Measurements from ENCODE around the gene LSAMP.

Gene LSAMP

GRCh38 chr3:116001151-116001621 is 444.1 kb downstream of the LSAMP start:
- DNase-seq, result no peak

- DNase-seq, result peak; percentile 72
These were observed 445.0 kb downstream of the LSAMP start for GRCh38 chr3:116000311-116000710.

- peak; percentile 87 for DNase-seq
These were observed 445.7 kb downstream of the LSAMP start for GRCh38 chr3:115999613-116000012.

GRCh38 chr3:115999001-115999585 is 446.2 kb downstream of the LSAMP start:
- DNase-seq, result peak; percentile 32

GRCh38 chr3:115996420-115997108 is 448.7 kb downstream of the LSAMP start:
- peak; percentile 30 for DNase-seq

- DNase-seq, result peak; percentile 7
These were observed 454.6 kb downstream of the LSAMP start for GRCh38 chr3:115990669-115991068.

- DNase-seq, result peak; percentile 23
These were observed 455.4 kb downstream of the LSAMP start for GRCh38 chr3:115989684-115990421.

- DNase-seq, result peak; percentile 53
These were observed 458.6 kb downstream of the LSAMP start for GRCh38 chr3:115986555-115987207.

GRCh38 chr3:115982629-115983028 is 462.7 kb downstream of the LSAMP start:
- DNase-seq, result no peak

- DNase-seq, result no peak
These were observed 463.2 kb downstream of the LSAMP start for GRCh38 chr3:115982108-115982507.

- no peak for DNase-seq
These were observed 464.6 kb downstream of the LSAMP start for GRCh38 chr3:115980709-115981108.

- DNase-seq, result peak; percentile 14
These were observed 467.4 kb downstream of the LSAMP start for GRCh38 chr3:115977866-115978265.

GRCh38 chr3:115975796-115976195 is 469.5 kb downstream of the LSAMP start:
- DNase-seq, result no peak

- DNase-seq, result peak; percentile 57
These were observed 469.9 kb downstream of the LSAMP start for GRCh38 chr3:115975353-115975752.

GRCh38 chr3:115974940-115975339 is 470.3 kb downstream of the LSAMP start:
- DNase-seq, result no peak

- DNase-seq, result no peak
These were observed 476.4 kb downstream of the LSAMP start for GRCh38 chr3:115968871-115969270.

GRCh38 chr3:115961380-115961779 is 483.9 kb downstream of the LSAMP start:
- no peak for DNase-seq

GRCh38 chr3:115960799-115961198 is 484.5 kb downstream of the LSAMP start:
- peak; percentile 35 for DNase-seq

- DNase-seq, result no peak
These were observed 486.8 kb downstream of the LSAMP start for GRCh38 chr3:115958526-115958925.

GRCh38 chr3:115947325-115947724 is 498.0 kb downstream of the LSAMP start:
- DNase-seq, result no peak

- no peak for DNase-seq
These were observed 501.7 kb downstream of the LSAMP start for GRCh38 chr3:115943579-115943978.

GRCh38 chr3:115937054-115937453 is 508.2 kb downstream of the LSAMP start:
- DNase-seq, result no peak

GRCh38 chr3:115932807-115933206 is 512.5 kb downstream of the LSAMP start:
- DNase-seq, result no peak

All from NCI-H69 (cell line).